Activated CD4-positive, alpha-beta memory T cell treated with anti-CD3 and anti-CD28 coated beads, Interleukin-2, amount 10 ng/mL, durations not matched to agents 7 days and 5 days (primary cell): ENCODE measurements around the gene KCNK4. TPM values are rescaled to one million over a fixed set of nuclear protein-coding genes. Genes with fewer than 3 reads are reported as not detected.
A peak's percentile ranks its signal among the peaks of the same experiment; 100 is the strongest.

ENCODE experiments used
- CTCF ChIA-PET: fragments of 350-600 bp; sonication (Branson Sonifier 250); formaldehyde crosslinking; loops from one replicate; lab custom pipeline; 2021; ENCODE audit warnings: antibody characterized with exemption, inconsistent platforms; lab: Charles Lee
- POLR2A ChIA-PET: fragments of 350-600 bp; sonication (Branson Sonifier 250); formaldehyde crosslinking; loops from one replicate; lab custom pipeline; 2021; ENCODE audit warnings: antibody characterized with exemption; lab: Charles Lee
- DNase-seq: peaks from one replicate; pipeline ENCODE4 v3.0.0-alpha.2; 2020
- H3K27ac Mint-ChIP-seq: one replicate; pipeline ENCODE4 v1.8.0; 2021; ENCODE audit warnings: mild to moderate bottlenecking, mixed read lengths
- H3K27me3 Mint-ChIP-seq: one replicate; pipeline ENCODE4 v1.8.0; 2021; ENCODE audit warnings: mixed read lengths
- H3K36me3 Mint-ChIP-seq: one replicate; pipeline ENCODE4 v1.8.0; 2021; ENCODE audit warnings: low read depth, mixed read lengths
- H3K4me1 Mint-ChIP-seq: one replicate; pipeline ENCODE4 v1.8.0; 2021; ENCODE audit warnings: mixed read lengths
- H3K4me3 Mint-ChIP-seq: one replicate; pipeline ENCODE4 v1.8.0; 2021; ENCODE audit warnings: mild to moderate bottlenecking, mixed read lengths
- H3K9me3 Mint-ChIP-seq: one replicate; pipeline ENCODE4 v1.8.0; 2021; ENCODE audit warnings: mixed read lengths
- total RNA-seq, 2 experiments: library from RNA; stranded (reverse); gene quantifications; one replicate each; pipeline ENCODE4 v1.2.3, GENCODE V29; 2021

KCNK4 gene
- total RNA-seq, 2 experiments from 2014 or later: 0.15 TPM; not detected in 1

DNA sequence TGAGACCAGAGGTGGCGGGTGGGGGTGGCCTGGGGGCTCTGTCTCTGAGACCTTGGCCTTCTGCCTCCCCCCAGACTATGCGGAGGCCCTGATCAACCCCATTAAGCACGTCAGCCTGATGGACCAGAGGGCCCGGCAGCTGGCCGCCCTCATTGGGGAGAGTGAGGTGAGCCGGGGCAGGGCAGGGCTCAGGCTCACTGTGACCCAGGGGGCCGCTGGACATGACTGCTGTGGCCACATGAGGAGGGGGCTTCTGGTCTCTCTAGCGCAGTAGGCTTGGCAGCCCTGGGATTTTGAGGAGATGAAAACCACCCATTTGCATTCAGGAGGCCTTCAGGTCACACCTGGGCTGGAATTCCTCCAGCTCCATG is 27.2 kb upstream of the KCNK4 start:
- Mint-ChIP-seq H3K9me3 (no peaks in the 10 kb centered on the region), H3K27me3 (no peaks in the 10 kb centered on the region), H3K4me3 (no peak overlapping the region), H3K27ac (no peak overlapping the region), H3K4me1 (peaks cover 24% of the 10 kb centered on the region), H3K36me3 (peaks cover 24% of the 10 kb centered on the region)
- no peak for DNase-seq
- CTCF ChIA-PET: interaction anchor here (3.3 kb wide), 1 partner anchor 13 kb away, joined by 16 read pairs; the partner anchor contains the start of gene PLCB3
- POLR2A ChIA-PET: interaction anchor here (0.6 to 2.7 kb wide), 5 partner anchors 12 to 58 kb away, joined by 3 to 11 read pairs (median 3); partner anchors contain the start of genes BAD, FERMT3 and PLCB3

DNA sequence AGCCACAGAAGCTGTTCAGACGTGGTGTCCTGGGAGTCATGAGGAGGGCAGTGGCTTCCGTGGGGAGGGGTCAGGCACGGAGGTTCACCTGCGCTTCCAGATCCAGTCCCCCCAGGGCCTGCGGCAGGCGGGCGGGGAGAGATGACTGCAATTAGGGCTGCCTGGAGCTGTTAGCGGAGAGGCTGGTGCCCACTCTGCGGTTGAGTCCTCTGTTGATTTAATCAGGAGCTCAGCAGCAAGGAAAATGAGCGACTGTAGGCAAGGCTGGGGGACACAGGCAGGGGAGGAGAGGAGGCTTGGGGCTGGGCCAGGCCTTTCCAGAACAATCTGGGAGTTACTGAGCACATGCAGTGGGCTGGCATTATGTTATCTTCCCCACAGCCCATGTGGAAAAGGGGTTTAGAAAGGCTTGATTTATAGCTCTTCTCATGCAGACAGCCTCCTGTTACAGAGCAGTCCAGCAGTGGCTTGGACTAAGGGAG is 26.7 kb upstream of the KCNK4 start:
- POLR2A ChIA-PET: interaction anchor here (1.1 to 2.7 kb wide), 3 partner anchors 13 to 23 kb away, joined by 3 to 11 read pairs (median 5); partner anchors contain the start of gene PLCB3
- Mint-ChIP-seq H3K27me3 (no peaks in the 10 kb centered on the region), H3K36me3 (peaks cover 24% of the 10 kb centered on the region), H3K27ac (no peak overlapping the region), H3K4me1 (peaks cover 23% of the 10 kb centered on the region), H3K4me3 (no peak overlapping the region), H3K9me3 (no peaks in the 10 kb centered on the region)
- no peak for DNase-seq
- CTCF ChIA-PET: interaction anchor here (3.3 kb wide), 1 partner anchor 14 kb away, joined by 16 read pairs; the partner anchor contains the start of gene PLCB3

DNA sequence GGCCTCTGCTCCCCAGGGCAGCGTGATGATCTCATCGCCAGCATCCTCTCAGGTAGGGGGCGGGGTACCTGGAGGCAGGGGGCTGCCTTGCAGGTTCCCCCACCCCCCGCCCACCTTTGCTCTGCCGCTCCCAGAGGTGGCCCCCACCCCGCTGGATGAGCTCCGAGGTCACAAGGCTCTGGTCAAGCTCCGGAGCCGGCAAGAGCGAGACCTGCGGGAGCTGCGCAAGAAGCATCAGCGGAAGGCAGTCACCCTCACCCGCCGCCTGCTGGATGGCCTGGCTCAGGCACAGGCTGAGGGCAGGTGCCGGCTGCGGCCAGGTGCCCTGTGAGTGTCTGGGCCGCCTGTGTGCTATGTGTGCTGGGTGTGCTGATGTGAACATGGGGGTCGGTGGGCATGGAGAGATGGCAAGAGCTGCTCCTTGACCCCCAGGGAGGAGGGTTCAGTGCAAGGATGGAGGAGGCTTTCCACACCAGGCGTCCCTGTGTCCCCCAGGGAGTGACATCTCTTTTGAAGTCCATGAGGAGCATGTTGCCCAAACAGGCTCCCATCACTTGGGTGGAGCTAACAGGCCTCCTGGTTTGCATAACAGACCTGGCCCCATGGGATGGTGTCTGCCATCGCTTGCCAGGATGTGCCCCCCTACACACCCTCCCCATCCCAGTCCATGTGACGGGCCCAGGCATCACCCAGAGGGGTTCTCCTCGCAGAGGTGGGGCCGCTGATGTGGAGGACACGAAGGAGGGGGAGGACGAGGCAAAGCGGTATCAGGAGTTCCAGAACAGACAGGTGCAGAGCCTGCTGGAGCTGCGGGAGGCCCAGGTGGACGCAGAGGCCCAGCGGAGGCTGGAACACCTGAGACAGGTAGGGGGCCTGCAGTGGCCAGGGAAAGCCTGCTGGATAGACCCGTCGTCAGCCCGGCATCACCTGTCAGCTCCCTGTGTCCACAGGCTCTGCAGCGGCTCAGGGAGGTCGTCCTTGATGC is 25.6 kb upstream of the KCNK4 start:
- no peaks in the 10 kb centered on the region for H3K27me3 Mint-ChIP-seq
- POLR2A ChIA-PET: interaction anchor here (1.3 to 2.7 kb wide), 2 partner anchors 9 to 14 kb away, joined by 4 to 11 read pairs; partner anchors contain the start of gene PLCB3
- CTCF ChIA-PET: interaction anchor here (3.3 kb wide), 1 partner anchor 15 kb away, joined by 16 read pairs; the partner anchor contains the start of gene PLCB3
- H3K9me3 Mint-ChIP-seq: no peaks in the 10 kb centered on the region
- no peak overlapping the region for H3K27ac Mint-ChIP-seq
- no peak overlapping the region for H3K4me3 Mint-ChIP-seq
- H3K4me1 Mint-ChIP-seq: peaks cover 20% of the 10 kb centered on the region
- peaks cover 19% of the 10 kb centered on the region for H3K36me3 Mint-ChIP-seq
- no peak for DNase-seq

DNA sequence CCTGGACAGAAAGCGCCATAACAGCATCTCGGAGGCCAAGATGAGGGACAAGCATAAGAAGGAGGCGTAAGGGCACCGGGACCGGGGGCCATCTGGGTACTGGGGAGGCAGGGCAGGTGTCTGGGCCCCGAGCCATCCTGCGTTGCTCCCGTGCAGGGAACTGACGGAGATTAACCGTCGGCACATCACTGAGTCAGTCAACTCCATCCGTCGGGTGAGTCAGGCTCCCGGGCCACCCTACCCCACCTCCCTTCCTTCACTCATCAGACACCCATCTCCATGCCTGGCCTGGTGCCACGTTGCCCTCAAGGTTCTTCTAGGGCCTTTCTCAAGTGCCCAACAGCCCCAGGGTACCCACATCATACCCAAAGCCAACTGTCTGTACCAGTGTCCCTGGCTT is 24.8 kb upstream of the KCNK4 start:
- Mint-ChIP-seq H3K9me3 (no peaks in the 10 kb centered on the region), H3K4me3 (no peak overlapping the region), H3K36me3 (peaks cover 19% of the 10 kb centered on the region), H3K27me3 (no peaks in the 10 kb centered on the region), H3K4me1 (peaks cover 20% of the 10 kb centered on the region), H3K27ac (peak overlapping the region; percentile 42)
- ChIA-PET POLR2A (interaction anchor here (1.7 to 6.5 kb wide), 2 partner anchors 12 to 19 kb away, joined by 6 to 131 read pairs; partner anchors contain the start of genes PLCB3 and PPP1R14B), CTCF (interaction anchor here (7.0 kb wide), 1 partner anchor 37 kb away, joined by 80 read pairs; the partner anchor contains the start of genes CATSPERZ and ESRRA)
- no peak for DNase-seq

DNA sequence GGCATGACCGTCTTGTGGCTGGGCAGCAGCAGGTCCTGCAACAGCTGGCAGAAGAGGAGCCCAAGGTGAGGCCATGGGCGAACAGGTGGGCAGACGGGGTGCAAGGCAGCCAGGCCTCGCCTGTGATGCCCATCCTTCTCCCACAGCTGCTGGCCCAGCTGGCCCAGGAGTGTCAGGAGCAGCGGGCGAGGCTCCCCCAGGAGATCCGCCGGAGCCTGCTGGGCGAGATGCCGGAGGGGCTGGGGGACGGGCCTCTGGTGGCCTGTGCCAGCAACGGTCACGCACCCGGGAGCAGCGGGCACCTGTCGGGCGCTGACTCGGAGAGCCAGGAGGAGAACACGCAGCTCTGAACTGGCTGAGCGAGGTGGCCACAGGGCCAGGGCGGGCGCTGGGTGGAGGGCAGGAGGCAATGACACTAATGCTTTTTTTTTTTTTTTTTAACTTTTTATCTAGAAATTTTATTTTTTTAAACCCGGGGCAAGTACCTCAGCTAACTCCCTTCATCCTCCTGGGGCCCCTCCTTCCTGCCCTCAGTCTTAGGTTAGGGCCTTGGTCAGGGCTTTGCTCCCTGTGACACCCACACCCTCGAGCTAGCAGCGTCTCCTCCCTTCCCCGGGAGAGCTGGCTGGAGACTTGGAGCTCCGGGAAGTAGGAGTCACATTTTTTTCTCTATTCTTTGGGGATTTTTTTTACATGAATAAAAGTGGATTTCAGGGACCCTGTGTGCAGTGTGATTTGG is 23.7 kb upstream of the KCNK4 start:
- H3K36me3 Mint-ChIP-seq: peaks cover 20% of the 10 kb centered on the region
- H3K4me1 Mint-ChIP-seq: peaks cover 27% of the 10 kb centered on the region
- ChIA-PET POLR2A (interaction anchor here (0.9 to 6.5 kb wide), 8 partner anchors 9 to 81 kb away, joined by 5 to 161 read pairs (median 48); partner anchors contain the start of genes BAD, ESRRA, FERMT3 and GPR137), CTCF (interaction anchor here (0.7 to 7.0 kb wide), 3 partner anchors 17 to 50 kb away, joined by 3 to 80 read pairs (median 24); partner anchors contain the start of genes CATSPERZ, ESRRA and TRMT112)
- peak overlapping the region; percentile 89 for H3K27ac Mint-ChIP-seq
- no peak for DNase-seq
- no peaks in the 10 kb centered on the region for H3K9me3 Mint-ChIP-seq
- no peaks in the 10 kb centered on the region for H3K27me3 Mint-ChIP-seq
- no peak overlapping the region for H3K4me3 Mint-ChIP-seq

DNA sequence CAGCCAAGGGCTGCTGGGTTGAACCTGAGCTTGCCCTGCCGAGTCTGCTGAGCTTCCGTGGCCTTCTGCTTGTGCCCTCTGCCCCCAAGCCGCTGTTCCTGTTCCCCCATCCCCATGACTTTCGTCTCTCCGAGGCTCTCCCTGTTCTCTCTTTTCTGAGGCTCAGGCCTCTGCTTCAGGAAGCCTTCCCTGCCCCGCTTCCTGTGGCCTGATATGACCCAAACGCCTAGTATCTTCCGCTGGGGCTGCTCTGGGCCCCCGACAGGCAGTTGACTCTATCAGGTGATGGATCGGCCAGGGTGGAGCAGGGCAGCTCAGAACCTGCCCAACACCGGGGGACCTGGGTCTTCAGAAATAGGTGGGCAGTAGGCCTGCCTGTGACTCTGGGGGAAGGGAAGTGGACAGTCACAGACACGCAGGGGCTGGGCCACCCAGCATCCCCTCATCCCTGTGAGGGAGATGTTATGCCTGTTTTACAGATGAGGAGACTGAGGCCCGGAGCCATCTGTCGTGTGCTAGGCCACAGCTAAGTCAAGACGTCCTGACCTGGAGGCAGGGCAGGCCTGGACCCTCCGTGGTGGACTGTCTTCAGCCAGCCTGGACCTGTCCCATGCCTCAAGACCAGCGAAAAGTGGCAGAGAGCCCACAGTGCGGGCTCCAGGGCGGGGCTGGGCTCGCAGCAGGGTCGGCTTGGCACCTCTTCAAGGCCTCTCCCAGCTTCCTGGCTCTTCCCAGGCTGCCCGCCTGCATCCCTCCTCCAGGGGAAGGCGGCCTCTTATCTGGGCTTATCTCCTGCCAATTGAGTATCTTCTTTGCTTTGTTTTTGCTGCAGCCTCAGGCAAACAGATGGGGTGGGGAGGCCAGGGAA is 22.8 kb upstream of the KCNK4 start:
- CTCF ChIA-PET: interaction anchor here (1.2 to 7.0 kb wide), 9 partner anchors 9 to 81 kb away, joined by 3 to 80 read pairs (median 9); partner anchors contain the start of genes CATSPERZ, ESRRA, FKBP2 and PLCB3
- POLR2A ChIA-PET: interaction anchor here (0.6 to 6.5 kb wide), 19 partner anchors 8 to 82 kb away, joined by 3 to 161 read pairs (median 5); partner anchors contain the start of genes BAD, CATSPERZ, ESRRA and FERMT3
- H3K27ac Mint-ChIP-seq: peak overlapping the region; percentile 89
- H3K9me3 Mint-ChIP-seq: no peaks in the 10 kb centered on the region
- no peak for DNase-seq
- H3K36me3 Mint-ChIP-seq: peaks cover 18% of the 10 kb centered on the region
- no peaks in the 10 kb centered on the region for H3K27me3 Mint-ChIP-seq
- peaks cover 28% of the 10 kb centered on the region for H3K4me1 Mint-ChIP-seq
- H3K4me3 Mint-ChIP-seq: peak overlapping the region; percentile 85

DNA sequence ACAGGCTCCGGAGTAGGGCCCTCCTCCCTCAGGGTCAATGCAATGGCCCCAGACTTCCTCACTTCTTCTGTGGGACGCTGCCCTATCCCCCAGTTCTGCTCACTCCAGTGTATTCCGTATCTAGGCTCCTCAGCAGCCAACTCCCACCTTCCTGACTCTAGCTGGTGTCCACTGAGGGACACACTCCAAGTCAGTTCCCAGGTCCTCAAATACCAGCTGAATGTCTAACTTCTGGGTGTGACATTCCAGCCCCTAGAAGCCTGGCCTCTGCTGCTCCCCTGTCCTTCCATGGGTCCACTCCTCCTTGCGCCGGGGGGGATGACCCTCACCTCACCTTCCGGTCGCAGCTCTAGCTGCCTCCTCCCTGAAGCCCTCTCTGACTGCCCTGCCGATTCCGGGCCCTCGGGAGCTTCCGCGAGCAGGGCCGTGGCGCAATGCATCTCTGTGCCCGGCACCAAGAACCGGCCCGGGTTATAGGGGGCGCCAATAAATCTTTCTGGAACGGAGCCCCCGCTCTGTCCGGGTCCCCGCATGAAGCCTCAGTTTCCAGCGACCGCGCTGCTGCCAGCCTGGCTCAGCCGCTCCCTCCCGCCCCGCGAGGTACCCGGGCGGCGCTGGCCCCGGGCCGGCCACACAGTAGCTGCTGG is 22.1 kb upstream of the KCNK4 start:
- Mint-ChIP-seq H3K9me3 (no peaks in the 10 kb centered on the region), H3K27me3 (no peaks in the 10 kb centered on the region), H3K4me1 (peaks cover 30% of the 10 kb centered on the region), H3K4me3 (peak overlapping the region; percentile 85), H3K27ac (peak overlapping the region; percentile 89), H3K36me3 (peaks cover 18% of the 10 kb centered on the region)
- CTCF ChIA-PET: interaction anchor here (1.2 to 7.0 kb wide), 10 partner anchors 8 to 82 kb away, joined by 3 to 80 read pairs (median 8); partner anchors contain the start of genes CATSPERZ, ESRRA, FKBP2 and PLCB3
- POLR2A ChIA-PET: interaction anchor here (0.6 to 6.5 kb wide), 18 partner anchors 9 to 83 kb away, joined by 3 to 161 read pairs (median 5); partner anchors contain the start of genes BAD, CATSPERZ, ESRRA and FERMT3
- peak; percentile 60 for DNase-seq

DNA sequence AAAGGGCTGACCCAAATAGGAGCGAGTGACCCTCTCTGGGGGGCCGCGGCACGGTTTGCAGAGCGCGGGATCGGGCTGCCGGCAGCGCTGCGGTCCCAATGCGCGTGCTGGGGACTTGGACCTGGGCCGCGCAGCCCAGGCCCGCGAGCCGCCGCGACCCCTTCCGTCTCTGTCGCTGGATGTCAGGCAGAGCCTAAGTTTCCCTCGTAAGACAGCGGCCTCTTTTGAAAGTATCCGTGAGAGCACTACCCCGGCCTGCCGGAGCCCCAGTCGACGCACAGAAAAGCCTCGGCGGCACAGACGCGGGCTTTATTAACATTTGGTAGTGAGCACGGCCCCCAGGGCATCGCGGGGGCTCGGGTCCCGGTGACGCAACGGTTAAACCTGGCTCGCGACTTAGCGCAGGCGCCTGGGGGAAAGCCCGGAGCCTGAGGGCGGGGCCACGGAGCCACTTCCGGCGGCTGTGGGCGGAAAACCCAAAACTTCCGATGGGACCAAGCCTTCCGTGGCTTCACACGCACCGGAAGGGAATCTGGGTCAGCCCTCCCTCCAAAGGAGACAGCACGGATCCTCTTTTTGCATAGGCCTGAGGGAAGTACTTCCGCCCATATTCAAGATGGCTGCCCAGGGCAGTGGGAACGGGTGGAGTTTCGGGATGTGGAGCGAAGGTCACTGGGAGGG is 21.4 kb upstream of the KCNK4 start:
- CTCF ChIA-PET: interaction anchor here (0.9 to 7.0 kb wide), 14 partner anchors 8 to 84 kb away, joined by 3 to 80 read pairs (median 5); partner anchors contain the start of genes BAD, CATSPERZ, ESRRA and FKBP2
- H3K9me3 Mint-ChIP-seq: no peaks in the 10 kb centered on the region
- peaks cover 30% of the 10 kb centered on the region for H3K4me1 Mint-ChIP-seq
- peaks cover 18% of the 10 kb centered on the region for H3K36me3 Mint-ChIP-seq
- DNase-seq: peak; percentile 98
- peak overlapping the region; percentile 85 for H3K4me3 Mint-ChIP-seq
- POLR2A ChIA-PET: interaction anchor here (0.7 to 6.5 kb wide), 22 partner anchors 9 to 865 kb away, joined by 3 to 161 read pairs (median 4); partner anchors contain the start of genes BAD, CATSPERZ, DNAJC4 and ESRRA
- H3K27me3 Mint-ChIP-seq: no peaks in the 10 kb centered on the region
- peak overlapping the region; percentile 89 for H3K27ac Mint-ChIP-seq

DNA sequence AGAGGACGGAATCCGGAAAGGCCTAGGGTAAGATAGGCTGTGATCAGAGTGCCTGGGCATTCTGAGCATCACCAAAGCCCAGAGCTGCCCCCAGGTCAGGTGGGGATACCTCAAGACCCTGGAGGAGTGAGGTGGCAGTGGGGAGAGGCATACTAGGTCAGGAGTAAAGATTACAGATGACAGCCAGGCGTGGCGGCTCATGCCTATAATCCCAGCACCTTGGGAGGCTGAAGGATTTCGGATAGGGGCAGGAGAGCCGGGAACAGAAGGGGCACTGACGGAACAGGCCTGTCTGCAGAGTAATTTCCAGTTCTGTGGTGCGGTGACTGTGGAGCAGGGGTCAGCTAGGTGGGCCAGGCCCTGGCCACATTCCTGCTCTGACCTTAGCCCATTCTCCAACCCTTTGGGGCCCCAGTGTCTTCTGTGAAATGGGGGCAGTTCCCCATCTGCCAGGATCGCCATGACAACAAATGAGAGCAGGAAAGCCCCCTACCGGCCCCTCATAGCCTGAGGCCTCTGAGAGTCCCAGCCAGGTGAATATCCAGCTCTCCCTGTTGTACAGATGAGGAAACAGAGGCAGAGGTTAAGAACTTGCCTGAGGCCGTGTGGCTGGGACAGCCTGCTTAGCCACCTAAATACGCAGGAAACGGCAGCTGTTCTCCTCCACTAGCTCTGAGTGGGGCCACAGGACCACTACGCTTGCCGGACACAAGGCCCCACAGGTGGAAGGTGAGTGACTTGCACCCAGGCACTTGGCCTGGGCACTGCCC is 15.9 kb upstream of the KCNK4 start:
- peaks cover 17% of the 10 kb centered on the region for H3K4me1 Mint-ChIP-seq
- H3K27me3 Mint-ChIP-seq: no peaks in the 10 kb centered on the region
- peaks cover 15% of the 10 kb centered on the region for H3K36me3 Mint-ChIP-seq
- H3K4me3 Mint-ChIP-seq: no peak overlapping the region
- no peak for DNase-seq
- POLR2A ChIA-PET: interaction anchor here (1.4 to 2.3 kb wide), 2 partner anchors 10 to 14 kb away, joined by 6 to 8 read pairs; partner anchors contain the start of genes BAD and GPR137
- CTCF ChIA-PET: interaction anchor here (0.7 to 1.2 kb wide), 2 partner anchors 17 to 56 kb away, joined by 3 to 4 read pairs; no protein-coding TSS in a partner anchor
- H3K27ac Mint-ChIP-seq: no peak overlapping the region
- H3K9me3 Mint-ChIP-seq: no peaks in the 10 kb centered on the region
